ENCODE results near the gene HLA-DMA.

The HLA-DMA gene

GRCh38 chr6:32970413-32971241, 17.7 kb upstream of the HLA-DMA start:
- peaks cover 20 to 30% (median 26%) of the 10 kb centered on the region in 3 donors for H3K36me3 ChIP-seq
- H3K4me1 ChIP-seq = peaks cover 0 to 34% (median 26%) of the 10 kb centered on the region in 4 donors
- H3K9me3 ChIP-seq = no peaks in the 10 kb centered on the region
- no peaks in the 10 kb centered on the region for H3K27me3 ChIP-seq
- peak overlapping the region; percentile 99 for H3K27ac ChIP-seq
- TF ChIP-seq, protein P1, sequence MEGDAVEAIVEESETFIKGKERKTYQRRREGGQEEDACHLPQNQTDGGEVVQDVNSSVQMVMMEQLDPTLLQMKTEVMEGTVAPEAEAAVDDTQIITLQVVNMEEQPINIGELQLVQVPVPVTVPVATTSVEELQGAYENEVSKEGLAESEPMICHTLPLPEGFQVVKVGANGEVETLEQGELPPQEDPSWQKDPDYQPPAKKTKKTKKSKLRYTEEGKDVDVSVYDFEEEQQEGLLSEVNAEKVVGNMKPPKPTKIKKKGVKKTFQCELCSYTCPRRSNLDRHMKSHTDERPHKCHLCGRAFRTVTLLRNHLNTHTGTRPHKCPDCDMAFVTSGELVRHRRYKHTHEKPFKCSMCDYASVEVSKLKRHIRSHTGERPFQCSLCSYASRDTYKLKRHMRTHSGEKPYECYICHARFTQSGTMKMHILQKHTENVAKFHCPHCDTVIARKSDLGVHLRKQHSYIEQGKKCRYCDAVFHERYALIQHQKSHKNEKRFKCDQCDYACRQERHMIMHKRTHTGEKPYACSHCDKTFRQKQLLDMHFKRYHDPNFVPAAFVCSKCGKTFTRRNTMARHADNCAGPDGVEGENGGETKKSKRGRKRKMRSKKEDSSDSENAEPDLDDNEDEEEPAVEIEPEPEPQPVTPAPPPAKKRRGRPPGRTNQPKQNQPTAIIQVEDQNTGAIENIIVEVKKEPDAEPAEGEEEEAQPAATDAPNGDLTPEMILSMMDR (IDR thresholded peaks at IDR 0.05) = no peak
- intact Hi-C loops (cut with DNase I; ENCODE audit: low total_unique reads) = no loop called here
- peak overlapping the region; percentile 90 to 94 for H3K4me3 ChIP-seq
- DNase-seq = peak; percentile 90 to 96

DNA sequence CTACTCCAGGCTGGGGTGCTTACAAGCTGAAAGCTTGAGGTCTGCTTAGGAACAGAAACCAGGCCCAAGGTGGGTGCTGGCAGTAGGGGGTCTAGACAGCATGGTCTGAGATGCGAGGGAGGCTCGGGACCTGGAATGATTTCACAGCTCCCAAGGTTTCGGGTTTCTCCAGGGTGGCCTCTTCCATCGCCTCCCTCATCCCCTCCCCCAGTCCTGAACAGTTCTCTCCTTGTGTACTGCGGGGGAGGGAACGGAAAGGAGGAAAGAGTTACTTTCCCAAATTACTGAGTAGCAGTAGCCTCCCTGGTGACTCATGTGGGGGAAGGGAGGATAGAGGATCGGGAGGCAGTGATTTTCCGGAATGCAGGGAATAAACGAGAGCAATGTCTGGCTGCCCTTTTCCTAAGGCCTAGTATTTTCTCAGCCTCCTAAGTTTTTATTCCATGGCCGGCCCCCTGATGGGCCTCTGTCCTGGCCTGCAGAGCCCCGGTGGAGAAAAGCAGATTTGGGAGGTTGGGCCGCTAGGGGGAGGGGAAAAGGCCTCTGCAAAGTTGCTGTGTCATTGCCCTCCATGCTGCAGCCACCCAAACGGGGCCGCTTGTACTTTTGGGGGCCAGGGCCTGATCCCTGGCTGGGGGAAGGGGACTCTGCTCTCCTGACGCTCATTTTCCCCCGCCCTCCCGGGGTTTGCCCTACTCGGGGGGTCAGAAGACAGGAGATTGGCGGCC, 17.0 kb upstream of the HLA-DMA start:
- Histone ChIP-seq H3K27me3 (no peaks in the 10 kb centered on the region), H3K4me1 (peaks cover 0 to 31% (median 19%) of the 10 kb centered on the region in 4 donors), H3K9me3 (no peaks in the 10 kb centered on the region), H3K36me3 (peaks cover 14 to 22% (median 19%) of the 10 kb centered on the region in 3 donors), H3K27ac (peak overlapping the region; percentile 99), H3K4me3 (peak overlapping the region; percentile 90 to 94)
- DNase-seq = peak; percentile 79 to 89
- TF ChIP-seq, protein P1 (IDR thresholded peaks at IDR 0.05) = peak; percentile 27 to 64
- intact Hi-C loops (cut with DNase I; ENCODE audit: low total_unique reads) = loop anchor here (5.0 kb wide), 2 partner anchors 38 to 133 kb away; partner anchors contain the start of gene TAP2

DNA sequence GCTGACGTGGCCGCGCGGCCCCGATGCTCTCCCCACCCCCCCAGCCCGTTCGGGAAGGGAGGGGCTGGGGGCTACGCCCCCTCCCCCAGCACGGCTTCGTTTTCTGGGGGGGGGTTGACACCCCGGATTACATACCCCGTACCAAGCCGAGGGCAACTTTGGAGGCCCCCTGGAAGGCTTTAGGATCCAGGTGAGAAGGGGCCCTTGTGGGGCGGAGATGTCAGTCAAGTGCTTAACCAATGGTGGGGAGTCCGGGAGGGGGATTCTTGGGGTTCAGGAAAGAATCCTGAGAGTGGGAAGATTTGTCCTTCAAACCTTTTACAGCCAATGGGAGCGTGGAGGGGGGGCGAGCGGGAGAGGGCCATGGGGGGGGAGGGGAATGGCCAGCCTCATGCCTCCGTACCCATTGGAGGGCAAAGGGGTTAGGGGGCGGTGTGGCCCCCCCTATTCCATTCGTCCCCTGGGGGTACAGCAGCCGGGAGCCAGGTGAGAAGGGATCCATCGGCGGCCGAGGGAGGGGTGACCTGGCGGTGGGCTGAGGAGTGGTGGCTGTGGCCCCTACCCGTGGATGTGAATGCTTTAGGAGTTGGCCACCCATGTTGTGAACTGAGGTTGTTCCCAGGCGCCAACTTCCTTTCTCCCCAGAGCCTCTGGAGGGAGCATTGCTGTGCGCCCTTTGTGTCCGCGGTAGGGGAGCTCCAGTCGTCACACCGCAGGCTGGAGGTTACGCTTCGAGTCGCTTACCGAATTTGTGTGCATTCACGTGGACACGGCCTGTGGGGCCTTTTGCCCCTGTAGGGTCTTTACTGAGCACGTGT, 16.2 kb upstream of the HLA-DMA start:
- H3K27me3 ChIP-seq = no peaks in the 10 kb centered on the region
- peak; percentile 68 to 83 for DNase-seq
- TF ChIP-seq, protein P1 (IDR thresholded peaks at IDR 0.05) = no peak
- H3K9me3 ChIP-seq = no peaks in the 10 kb centered on the region
- peak overlapping the region; percentile 90 to 94 for H3K4me3 ChIP-seq
- intact Hi-C loops (cut with DNase I; ENCODE audit: low total_unique reads) = loop anchor here (5.0 kb wide), 2 partner anchors 37 to 132 kb away; partner anchors contain the start of gene TAP2
- peaks cover 0 to 34% (median 13%) of the 10 kb centered on the region in 4 donors for H3K4me1 ChIP-seq
- peak overlapping the region; percentile 99 for H3K27ac ChIP-seq
- peaks cover 9 to 15% (median 11%) of the 10 kb centered on the region in 3 donors for H3K36me3 ChIP-seq

GRCh38 chr6:32968093-32968866, 15.4 kb upstream of the HLA-DMA start, which contains the start of gene BRD2:
BRD2 (plus strand) TSS chr6:32968594; CDS start chr6:32972899, 4,305 bp downstream.
- peak; percentile 95 to 98 for DNase-seq
- TF ChIP-seq, protein P1 (IDR thresholded peaks at IDR 0.05) = no peak
- peaks cover 9 to 12% (median 11%) of the 10 kb centered on the region in 3 donors for H3K36me3 ChIP-seq
- peaks cover 0 to 36% (median 12%) of the 10 kb centered on the region in 4 donors for H3K4me1 ChIP-seq
- peak within 1 kb of the TSS; percentile 90 to 94 for H3K4me3 ChIP-seq
- H3K27ac ChIP-seq = peak within 1 kb of the TSS; percentile 99
- intact Hi-C loops (cut with DNase I; ENCODE audit: low total_unique reads) = loop anchor here (5.0 kb wide), 2 partner anchors 36 to 131 kb away; partner anchors contain the start of gene TAP2
- H3K9me3 ChIP-seq = no peaks in the 10 kb centered on the region
- no peaks in the 10 kb centered on the region for H3K27me3 ChIP-seq

Data from tibial artery (tissue), 4 donors.